HG02571 (cell line): ENCODE data around the gene PNCK.
"Not testable (repeated sequence)": the region's sequence is repeated elsewhere in the genome, so short reads cannot be mapped to it uniquely, and the experiment has no call there.

ENCODE experiments used
- ATAC-seq: cut with Tn5 transposase; IDR thresholded peaks from one replicate; pipeline ENCODE4 v1.9.1; 2021; ENCODE audit warnings: mild to moderate bottlenecking, moderate library complexity; ENCODE audit not compliant: unreplicated experiment

The PNCK gene

GRCh38 chrX:153673428-153674218 is at the start of gene PNCK:
Gene PNCK (minus strand): TSS chrX:153673813. CDS start chrX:153673076, 737 bp downstream.
- ATAC-seq, result no peak

- ATAC-seq, result no peak
Observed at GRCh38 chrX:153722704-153723350, 49.2 kb upstream of the PNCK start.

- ATAC-seq, result no peak
Observed at GRCh38 chrX:153719701-153720100, 46.1 kb upstream of the PNCK start.

GRCh38 chrX:153719238-153719637 is 45.6 kb upstream of the PNCK start:
- no peak for ATAC-seq

- ATAC-seq, result no peak
Observed at GRCh38 chrX:153717445-153717844, 43.8 kb upstream of the PNCK start.

GRCh38 chrX:153714256-153714655 is 40.6 kb upstream of the PNCK start:
- no peak for ATAC-seq

GRCh38 chrX:153709726-153710674 is 36.4 kb upstream of the PNCK start:
- no peak for ATAC-seq

- no peak for ATAC-seq
Observed at GRCh38 chrX:153708415-153708814, 34.8 kb upstream of the PNCK start.

GRCh38 chrX:153707406-153707805 is 33.8 kb upstream of the PNCK start:
- no peak for ATAC-seq

- ATAC-seq, result no peak
Observed at GRCh38 chrX:153706799-153707198, 33.2 kb upstream of the PNCK start.

GRCh38 chrX:153705403-153706060 is 31.9 kb upstream of the PNCK start:
- ATAC-seq, result not testable (repeated sequence)

GRCh38 chrX:153704631-153705402 is 31.2 kb upstream of the PNCK start:
- not testable (repeated sequence) for ATAC-seq

GRCh38 chrX:153704021-153704526 is 30.5 kb upstream of the PNCK start:
- ATAC-seq, result no peak

GRCh38 chrX:153703036-153703370 is 29.4 kb upstream of the PNCK start:
- ATAC-seq, result no peak

GRCh38 chrX:153702336-153703035 is 28.9 kb upstream of the PNCK start:
- no peak for ATAC-seq

GRCh38 chrX:153701706-153702105 is 28.1 kb upstream of the PNCK start:
- no peak for ATAC-seq

- ATAC-seq, result no peak
Observed at GRCh38 chrX:153700967-153701366, 27.4 kb upstream of the PNCK start.

- no peak for ATAC-seq
Observed at GRCh38 chrX:153700376-153700945, 26.8 kb upstream of the PNCK start.

- not testable (repeated sequence) for ATAC-seq
Observed at GRCh38 chrX:153699784-153700371, 26.3 kb upstream of the PNCK start.
